ENCODE results near the gene ZNF469. TPM values are rescaled to one million over a fixed set of nuclear protein-coding genes. Genes with fewer than 3 reads are reported as not detected.

The ZNF469 gene
- total and polyA plus RNA-seq, 2 of the 13 experiments (the other 11 are each of a cell fraction or from before 2014, with no cell fraction given): not detected

- peak; percentile 6; the same call in 1 of the 2 replicates for TF ChIP-seq TBX3 (IDR thresholded peaks at IDR 0.05; ENCODE audit: borderline replicate concordance)
- no peak for TF ChIP-seq E2F2 (CRISPR knock-in tag; IDR thresholded peaks at IDR 0.05; ENCODE audit: borderline replicate concordance)
- TF ChIP-seq MNT (IDR thresholded peaks at IDR 0.05): peak; percentile 29; the same call in 1 of the 2 replicates
- TF ChIP-seq RAD51 (IDR thresholded peaks at IDR 0.05; ENCODE audit: borderline replicate concordance): peak; percentile 43; the same call in 1 of the 2 replicates
- TF ChIP-seq ZNF414 (CRISPR knock-in tag; IDR thresholded peaks at IDR 0.05): no peak
- peak; percentile 89 for TF ChIP-seq NBN (conservative IDR thresholded peaks at IDR 0.05)
- TF ChIP-seq ZNF790 (CRISPR knock-in tag; IDR thresholded peaks at IDR 0.05; ENCODE audit: borderline replicate concordance): no peak
- no peak for TF ChIP-seq ZFP91 (CRISPR knock-in tag; IDR thresholded peaks at IDR 0.05; ENCODE audit: borderline replicate concordance)
- TF ChIP-seq ZC3H13 (CRISPR knock-in tag; IDR thresholded peaks at IDR 0.05): no peak
- TF ChIP-seq HMGA1 (CRISPR knock-in tag; conservative IDR thresholded peaks at IDR 0.05): no peak
- TF ChIP-seq SOX6 (IDR thresholded peaks at IDR 0.05): peak; percentile 93; the same call in 1 of the 2 replicates
- no peak for TF ChIP-seq SOX6 (CRISPR knock-in tag; IDR thresholded peaks at IDR 0.05)
- TF ChIP-seq ZSCAN12 (CRISPR knock-in tag; IDR thresholded peaks at IDR 0.05): no peak
- peak; percentile 71 for TF ChIP-seq LCORL (IDR thresholded peaks at IDR 0.05)
- TF ChIP-seq LCORL (CRISPR knock-in tag; IDR thresholded peaks at IDR 0.05): no peak
- TF ChIP-seq PHB2 (IDR thresholded peaks at IDR 0.05; ENCODE audit: partially characterized antibody): peak; percentile 93
These were observed 10.2 kb upstream of the ZNF469 start (continued) for GRCh38 chr16:88372522-88372921.
